GM13977 (cell line): ENCODE measurements around the gene KCNK10.

Experiments used
- DNase-seq: peaks from one replicate; pipeline ENCODE4 v3.0.0; 2012; ENCODE audit warnings: low spot score
- in situ Hi-C: fragments of 300-500 bp; cut with MboI; formaldehyde crosslinking; loops from one replicate; pipeline ENCODE4 v1.12.0; 2022; ENCODE audit warnings: low sequenced_read_pairs, low pct_unique_long_range_greater_than_20kb, mixed read lengths, inconsistent platforms; ENCODE audit not compliant: unreplicated experiment
- TF ChIP-seq, protein P1 (sequence below): IDR thresholded peaks from 2 replicates; pipeline ENCODE4 v1.5.1; 2012; ENCODE audit warnings: mild to moderate bottlenecking, control low read depth; ENCODE audit not compliant: insufficient read depth; ENCODE audit errors: extremely low read depth, missing control alignments

The KCNK10 gene

GRCh38 chr14:88156127-88156526 lies 166.9 kb downstream of the KCNK10 start:
- DNase-seq: no peak
- TF ChIP-seq, protein P1, sequence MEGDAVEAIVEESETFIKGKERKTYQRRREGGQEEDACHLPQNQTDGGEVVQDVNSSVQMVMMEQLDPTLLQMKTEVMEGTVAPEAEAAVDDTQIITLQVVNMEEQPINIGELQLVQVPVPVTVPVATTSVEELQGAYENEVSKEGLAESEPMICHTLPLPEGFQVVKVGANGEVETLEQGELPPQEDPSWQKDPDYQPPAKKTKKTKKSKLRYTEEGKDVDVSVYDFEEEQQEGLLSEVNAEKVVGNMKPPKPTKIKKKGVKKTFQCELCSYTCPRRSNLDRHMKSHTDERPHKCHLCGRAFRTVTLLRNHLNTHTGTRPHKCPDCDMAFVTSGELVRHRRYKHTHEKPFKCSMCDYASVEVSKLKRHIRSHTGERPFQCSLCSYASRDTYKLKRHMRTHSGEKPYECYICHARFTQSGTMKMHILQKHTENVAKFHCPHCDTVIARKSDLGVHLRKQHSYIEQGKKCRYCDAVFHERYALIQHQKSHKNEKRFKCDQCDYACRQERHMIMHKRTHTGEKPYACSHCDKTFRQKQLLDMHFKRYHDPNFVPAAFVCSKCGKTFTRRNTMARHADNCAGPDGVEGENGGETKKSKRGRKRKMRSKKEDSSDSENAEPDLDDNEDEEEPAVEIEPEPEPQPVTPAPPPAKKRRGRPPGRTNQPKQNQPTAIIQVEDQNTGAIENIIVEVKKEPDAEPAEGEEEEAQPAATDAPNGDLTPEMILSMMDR: no peak
- in situ Hi-C loops: no loop called here

GRCh38 chr14:88154926-88155325 lies 168.1 kb downstream of the KCNK10 start:
- DNase-seq: no peak
- TF ChIP-seq, protein P1: no peak
- in situ Hi-C loops: no loop called here

GRCh38 chr14:88154321-88154720 lies 168.7 kb downstream of the KCNK10 start:
- TF ChIP-seq, protein P1: no peak
- no peak for DNase-seq
- in situ Hi-C loops: no loop called here

DNA sequence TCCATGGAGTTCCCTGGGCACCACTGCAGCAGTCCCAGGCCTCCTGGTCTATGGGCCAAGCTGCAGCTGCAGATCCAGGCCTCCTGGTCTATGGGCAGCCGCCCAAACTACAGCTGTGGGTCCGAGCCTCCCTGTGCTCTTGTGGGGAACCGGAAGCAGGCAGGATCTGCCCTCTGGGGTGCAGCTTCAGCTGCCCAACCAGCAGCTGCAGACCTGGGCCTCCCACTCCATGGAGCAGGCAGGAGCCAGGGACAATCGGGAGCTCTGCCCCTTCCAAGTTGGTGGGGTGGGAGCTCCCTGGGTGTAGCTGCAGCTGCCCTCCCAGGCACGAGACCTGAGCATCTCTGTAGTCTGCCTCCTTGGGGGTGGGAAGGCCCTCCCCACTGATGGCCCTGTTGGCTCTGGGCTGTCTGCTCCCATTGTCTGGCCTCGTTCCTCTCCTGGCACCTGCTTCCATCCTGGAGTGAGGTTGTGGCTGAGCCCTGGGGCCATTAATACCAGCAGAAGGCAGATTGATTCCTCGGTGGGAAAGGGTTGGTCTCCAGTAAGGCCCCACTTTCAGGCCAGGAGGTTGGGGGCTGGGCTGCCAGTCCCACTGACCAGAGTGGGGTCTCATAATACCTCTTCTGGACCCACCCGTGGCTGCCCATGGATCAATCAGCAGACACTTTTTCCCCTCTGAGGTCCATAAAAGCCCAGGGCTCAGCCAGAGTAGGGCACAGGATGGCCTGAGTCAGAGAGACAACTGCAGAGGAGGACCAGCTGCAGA lies 176.0 kb downstream of the KCNK10 start:
- TF ChIP-seq, protein P1: no peak
- no peak for DNase-seq
- in situ Hi-C loops: no loop called here

DNA sequence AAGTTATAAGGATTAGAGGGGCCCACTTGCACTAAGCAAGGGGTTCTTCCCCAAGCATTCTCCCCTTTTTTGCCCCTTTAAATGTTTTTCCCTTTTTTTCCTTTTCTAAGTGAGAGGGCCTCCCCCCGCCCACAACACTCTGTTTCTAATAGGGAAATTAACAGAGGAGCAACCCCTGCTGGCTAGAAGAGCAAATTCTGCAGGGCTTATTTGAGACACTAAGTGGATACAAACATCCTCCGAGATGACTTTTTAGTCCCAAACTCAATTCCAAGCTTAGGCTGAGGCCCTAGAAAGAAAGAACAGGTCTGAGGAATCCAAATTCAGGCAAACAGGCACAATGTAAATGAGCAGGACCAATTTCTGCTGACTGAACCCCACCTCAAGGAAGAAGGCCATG lies 179.3 kb downstream of the KCNK10 start:
- DNase-seq: no peak
- TF ChIP-seq, protein P1: no peak

DNA sequence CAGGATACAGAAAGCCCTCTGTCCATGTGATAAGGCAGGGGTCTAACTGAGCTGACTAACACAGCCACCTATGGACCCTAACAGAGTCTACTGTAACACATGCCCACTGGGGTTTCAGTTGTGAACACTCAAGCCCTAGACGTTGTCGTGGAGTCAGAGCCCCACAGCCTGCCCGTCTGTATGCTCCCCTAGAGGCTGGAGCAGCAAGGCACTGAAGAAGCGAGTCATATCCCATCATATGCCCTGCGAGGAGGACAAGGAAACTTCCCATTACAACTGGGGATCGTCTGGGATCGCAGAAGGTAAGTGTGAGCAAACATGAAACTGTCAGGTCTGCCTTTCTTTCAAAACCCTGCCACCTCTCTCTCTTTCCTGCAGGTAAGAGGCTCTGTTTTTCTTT lies 180.1 kb downstream of the KCNK10 start:
- no peak for DNase-seq
- TF ChIP-seq, protein P1: no peak
- in situ Hi-C loops: no loop called here

More for the DNA sequence above, 179.3 kb downstream of the KCNK10 start:
- in situ Hi-C loops: no loop called here
